ENCODE data around the gene TRIM46. TPM values are rescaled to one million over a fixed set of nuclear protein-coding genes. Genes with fewer than 3 reads are reported as not detected.

Gene TRIM46
- total RNA-seq, 1 experiment from 2014 or later: 3.8 TPM

GRCh38 chr1:155187456-155187891 is 13.8 kb downstream of the TRIM46 start:
- Histone ChIP-seq H3K9me3 (ENCODE audit: control insufficient read depth in 1 of 2, insufficient read depth in 1 of 2, low read depth in 1 of 2, low read length in 2 of 2) (no peaks in the 10 kb centered on the region), H3K4me2 (ENCODE audit: low read length) (no peak overlapping the region), H3K4me3 (replicated peaks in 1 of 2; ENCODE audit: low read depth in 1 of 2, low read length in 2 of 2) (no peak overlapping the region), H3K4me1 (ENCODE audit: control insufficient read depth in 1 of 2, insufficient read depth in 2 of 2, low read length in 2 of 2) (peaks cover 5% of the 10 kb centered on the region in 2 experiments; a peak in 3 of 4 replicates), H3K9me2 (ENCODE audit: insufficient read depth) (no peaks in the 10 kb centered on the region), H3K27me3 (ENCODE audit: insufficient read depth, low read length) (no peaks in the 10 kb centered on the region), H3K79me2 (ENCODE audit: insufficient read depth, low read length) (no peaks in the 10 kb centered on the region), H2AFZ (ENCODE audit: low read depth, low read length, poor library complexity, severe bottlenecking) (no peak overlapping the region), H3K36me3 (ENCODE audit: control insufficient read depth in 1 of 2, insufficient read depth in 2 of 2, low read length in 2 of 2) (no peaks in the 10 kb centered on the region), H3K27ac (ENCODE audit: low read depth, low read length) (no peak overlapping the region), H3K9ac (ENCODE audit: low read length) (no peak overlapping the region), H4K20me1 (ENCODE audit: insufficient read depth) (no peaks in the 10 kb centered on the region)
- ChIA-PET POLR2A (no interaction called here), CTCF (no interaction called here), RAD21 (ENCODE audit: low non-redundant PET in 1 of 2, low total read pairs in 2 of 2, uncharacterized antibody in 2 of 2, unreplicated experiment in 2 of 2) (no interaction called here)
- intact Hi-C loops (cut with micrococcal nuclease): no loop called here
- BruUV-seq (replicated peaks): no TSS peak
- ATAC-seq: no peak
- no peak for DNase-seq (ENCODE audit: low read depth, low spot score)
- TF ChIP-seq CTCF (IDR thresholded peaks at IDR 0.05 in 2 of 3, conservative IDR thresholded peaks at IDR 0.05 in 1 of 3; ENCODE audit: borderline replicate concordance in 1 of 3, insufficient read depth in 1 of 3, low read depth in 2 of 3, low read length in 2 of 3): no peak
- no peak for TF ChIP-seq POLR2A (IDR thresholded peaks at IDR 0.05; ENCODE audit: borderline replicate concordance, extremely low read depth, insufficient read depth, insufficient read length)
- TF ChIP-seq ZNF274 (IDR thresholded peaks at IDR 0.05; ENCODE audit: low read depth, low read length): no peak
- TF ChIP-seq ELF1 (IDR thresholded peaks at IDR 0.05; ENCODE audit: borderline replicate concordance, low read depth): no peak
- no peak for TF ChIP-seq SP1 (IDR thresholded peaks at IDR 0.05; ENCODE audit: low read depth)
- TF ChIP-seq EZH2phosphoT487 (IDR thresholded peaks at IDR 0.05; ENCODE audit: borderline replicate concordance): no peak
- TF ChIP-seq ZFX (IDR thresholded peaks at IDR 0.05): no peak
- TF ChIP-seq POLR2AphosphoS5 (IDR thresholded peaks at IDR 0.05; ENCODE audit: low read depth, low read length): no peak

- ChIA-PET RAD21 (ENCODE audit: low non-redundant PET in 1 of 2, low total read pairs in 2 of 2, uncharacterized antibody in 2 of 2, unreplicated experiment in 2 of 2) (no interaction called here), CTCF (no interaction called here), POLR2A (no interaction called here)
- Histone ChIP-seq H3K27me3 (ENCODE audit: insufficient read depth, low read length) (no peaks in the 10 kb centered on the region), H3K9me3 (ENCODE audit: control insufficient read depth in 1 of 2, insufficient read depth in 1 of 2, low read depth in 1 of 2, low read length in 2 of 2) (no peaks in the 10 kb centered on the region), H3K9me2 (ENCODE audit: insufficient read depth) (no peaks in the 10 kb centered on the region), H4K20me1 (ENCODE audit: insufficient read depth) (no peaks in the 10 kb centered on the region), H3K4me3 (replicated peaks in 1 of 2; ENCODE audit: low read depth in 1 of 2, low read length in 2 of 2) (no peak overlapping the region), H2AFZ (ENCODE audit: low read depth, low read length, poor library complexity, severe bottlenecking) (no peak overlapping the region), H3K4me1 (ENCODE audit: control insufficient read depth in 1 of 2, insufficient read depth in 2 of 2, low read length in 2 of 2) (peaks cover 7 to 12% of the 10 kb centered on the region in 2 experiments; a peak in 3 of 4 replicates), H3K4me2 (ENCODE audit: low read length) (no peak overlapping the region), H3K36me3 (ENCODE audit: control insufficient read depth in 1 of 2, insufficient read depth in 2 of 2, low read length in 2 of 2) (no peaks in the 10 kb centered on the region), H3K27ac (ENCODE audit: low read depth, low read length) (no peak overlapping the region), H3K9ac (ENCODE audit: low read length) (no peak overlapping the region), H3K79me2 (ENCODE audit: insufficient read depth, low read length) (no peaks in the 10 kb centered on the region)
- intact Hi-C loops (cut with micrococcal nuclease): no loop called here
- BruUV-seq (replicated peaks): no TSS peak
- ATAC-seq (no peak), DNase-seq (ENCODE audit: low read depth, low spot score) (no peak)
- TF ChIP-seq CTCF (IDR thresholded peaks at IDR 0.05 in 2 of 3, conservative IDR thresholded peaks at IDR 0.05 in 1 of 3; ENCODE audit: borderline replicate concordance in 1 of 3, insufficient read depth in 1 of 3, low read depth in 2 of 3, low read length in 2 of 3) (no peak), EGR1 (IDR thresholded peaks at IDR 0.05; ENCODE audit: low read depth) (no peak), EZH2phosphoT487 (IDR thresholded peaks at IDR 0.05; ENCODE audit: borderline replicate concordance) (no peak), POLR2A (IDR thresholded peaks at IDR 0.05; ENCODE audit: borderline replicate concordance, extremely low read depth, insufficient read depth, insufficient read length) (no peak), ZFX (IDR thresholded peaks at IDR 0.05) (no peak), ZNF274 (IDR thresholded peaks at IDR 0.05; ENCODE audit: low read depth, low read length) (no peak), RAD21 (IDR thresholded peaks at IDR 0.05; ENCODE audit: low read depth) (no peak), FOSL1 (IDR thresholded peaks at IDR 0.05; ENCODE audit: low read depth) (no peak), REST (IDR thresholded peaks at IDR 0.05; ENCODE audit: low read depth) (no peak), SRF (IDR thresholded peaks at IDR 0.05; ENCODE audit: low read depth) (no peak)
Observed at GRCh38 chr1:155188268-155188667, 14.6 kb downstream of the TRIM46 start.
